ENCODE results near the gene DCAF17.

Gene DCAF17

DNA sequence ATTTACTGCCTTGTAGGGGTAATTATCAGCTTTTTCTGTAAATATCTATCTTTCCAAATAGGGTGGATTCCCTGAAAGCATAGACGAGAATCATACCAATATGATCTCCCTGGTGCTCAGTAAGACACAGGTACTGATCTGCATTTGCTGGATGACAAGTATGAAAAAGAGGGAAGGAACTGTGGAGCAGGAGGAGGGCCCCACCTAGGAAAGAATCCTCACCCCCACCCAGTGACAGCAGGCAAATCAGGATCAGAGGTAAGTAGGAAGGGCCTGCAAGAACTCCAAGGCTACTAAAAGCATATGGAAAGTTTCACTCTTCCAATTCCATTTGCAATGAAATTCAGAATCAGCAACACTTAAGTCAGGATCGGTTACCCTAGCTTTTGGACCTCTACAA is 42.5 kb upstream of the DCAF17 start:
- no peak overlapping the region for H3K4me3 ChIP-seq (ENCODE audit: low read depth, low read length)
- TF ChIP-seq, protein P1, sequence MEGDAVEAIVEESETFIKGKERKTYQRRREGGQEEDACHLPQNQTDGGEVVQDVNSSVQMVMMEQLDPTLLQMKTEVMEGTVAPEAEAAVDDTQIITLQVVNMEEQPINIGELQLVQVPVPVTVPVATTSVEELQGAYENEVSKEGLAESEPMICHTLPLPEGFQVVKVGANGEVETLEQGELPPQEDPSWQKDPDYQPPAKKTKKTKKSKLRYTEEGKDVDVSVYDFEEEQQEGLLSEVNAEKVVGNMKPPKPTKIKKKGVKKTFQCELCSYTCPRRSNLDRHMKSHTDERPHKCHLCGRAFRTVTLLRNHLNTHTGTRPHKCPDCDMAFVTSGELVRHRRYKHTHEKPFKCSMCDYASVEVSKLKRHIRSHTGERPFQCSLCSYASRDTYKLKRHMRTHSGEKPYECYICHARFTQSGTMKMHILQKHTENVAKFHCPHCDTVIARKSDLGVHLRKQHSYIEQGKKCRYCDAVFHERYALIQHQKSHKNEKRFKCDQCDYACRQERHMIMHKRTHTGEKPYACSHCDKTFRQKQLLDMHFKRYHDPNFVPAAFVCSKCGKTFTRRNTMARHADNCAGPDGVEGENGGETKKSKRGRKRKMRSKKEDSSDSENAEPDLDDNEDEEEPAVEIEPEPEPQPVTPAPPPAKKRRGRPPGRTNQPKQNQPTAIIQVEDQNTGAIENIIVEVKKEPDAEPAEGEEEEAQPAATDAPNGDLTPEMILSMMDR (IDR thresholded peaks at IDR 0.05; ENCODE audit: low read depth, low read length, missing control alignments): no peak
- no peak for DNase-seq (ENCODE audit: low read depth)

- TF ChIP-seq, protein P1 (IDR thresholded peaks at IDR 0.05; ENCODE audit: low read depth, low read length, missing control alignments): no peak
- no peak for DNase-seq (ENCODE audit: low read depth)
Measured at GRCh38 chr2:171393487-171393886, 40.5 kb upstream of the DCAF17 start.

GRCh38 chr2:171394164-171394740 is 39.8 kb upstream of the DCAF17 start:
- TF ChIP-seq, protein P1 (IDR thresholded peaks at IDR 0.05; ENCODE audit: low read depth, low read length, missing control alignments): no peak
- H3K4me3 ChIP-seq (ENCODE audit: low read depth, low read length): no peak overlapping the region
- no peak for DNase-seq (ENCODE audit: low read depth)

More at GRCh38 chr2:171393487-171393886, 40.5 kb upstream of the DCAF17 start:
- no peak overlapping the region for H3K4me3 ChIP-seq (ENCODE audit: low read depth, low read length)

GRCh38 chr2:171399292-171399691 is 34.7 kb upstream of the DCAF17 start:
- TF ChIP-seq, protein P1 (IDR thresholded peaks at IDR 0.05; ENCODE audit: low read depth, low read length, missing control alignments): no peak
- no peak overlapping the region for H3K4me3 ChIP-seq (ENCODE audit: low read depth, low read length)
- DNase-seq (ENCODE audit: low read depth): no peak

DNA sequence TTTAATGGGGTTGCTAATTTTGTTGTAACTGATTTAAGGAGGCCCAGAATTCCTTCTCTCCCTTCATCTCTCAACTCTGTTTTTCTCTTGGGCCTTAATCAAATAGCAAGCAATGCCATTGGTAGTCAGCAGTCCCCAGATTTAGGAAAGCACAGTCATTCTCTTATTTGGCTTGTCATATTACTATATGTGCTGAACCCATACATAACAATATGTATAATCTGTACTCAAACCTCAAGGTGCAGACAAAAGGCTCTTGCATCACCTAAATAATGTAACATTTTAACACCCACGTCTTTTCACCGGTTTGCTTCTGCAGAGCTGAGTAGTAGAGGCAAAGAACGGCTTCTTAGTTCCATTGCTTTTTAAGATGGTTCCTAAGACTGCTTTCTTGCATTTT is 33.6 kb upstream of the DCAF17 start:
- no peak for DNase-seq (ENCODE audit: low read depth)
- H3K4me3 ChIP-seq (ENCODE audit: low read depth, low read length): no peak overlapping the region
- TF ChIP-seq, protein P1 (IDR thresholded peaks at IDR 0.05; ENCODE audit: low read depth, low read length, missing control alignments): no peak

DNA sequence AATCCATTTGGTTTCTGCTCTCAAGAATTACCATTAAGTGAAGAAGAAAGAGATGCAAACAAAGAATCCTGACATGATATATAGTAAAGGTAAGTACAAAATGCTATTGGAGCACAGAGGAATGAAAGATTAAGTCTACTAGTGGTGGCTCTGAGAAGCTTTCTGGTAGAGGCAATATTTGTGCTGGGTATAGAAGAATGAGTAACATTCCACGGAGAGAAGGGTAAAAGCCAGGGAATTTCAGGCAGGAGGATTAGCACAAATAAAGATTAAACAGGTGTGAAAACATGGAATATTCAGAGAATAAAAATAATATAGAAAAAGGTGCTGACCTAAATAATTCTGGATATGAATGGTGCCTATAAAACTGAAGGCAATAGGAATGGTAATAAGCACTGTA is 32.1 kb upstream of the DCAF17 start:
- H3K4me3 ChIP-seq (ENCODE audit: low read depth, low read length): no peak overlapping the region
- TF ChIP-seq, protein P1 (IDR thresholded peaks at IDR 0.05; ENCODE audit: low read depth, low read length, missing control alignments): no peak
- no peak for DNase-seq (ENCODE audit: low read depth)

DNA sequence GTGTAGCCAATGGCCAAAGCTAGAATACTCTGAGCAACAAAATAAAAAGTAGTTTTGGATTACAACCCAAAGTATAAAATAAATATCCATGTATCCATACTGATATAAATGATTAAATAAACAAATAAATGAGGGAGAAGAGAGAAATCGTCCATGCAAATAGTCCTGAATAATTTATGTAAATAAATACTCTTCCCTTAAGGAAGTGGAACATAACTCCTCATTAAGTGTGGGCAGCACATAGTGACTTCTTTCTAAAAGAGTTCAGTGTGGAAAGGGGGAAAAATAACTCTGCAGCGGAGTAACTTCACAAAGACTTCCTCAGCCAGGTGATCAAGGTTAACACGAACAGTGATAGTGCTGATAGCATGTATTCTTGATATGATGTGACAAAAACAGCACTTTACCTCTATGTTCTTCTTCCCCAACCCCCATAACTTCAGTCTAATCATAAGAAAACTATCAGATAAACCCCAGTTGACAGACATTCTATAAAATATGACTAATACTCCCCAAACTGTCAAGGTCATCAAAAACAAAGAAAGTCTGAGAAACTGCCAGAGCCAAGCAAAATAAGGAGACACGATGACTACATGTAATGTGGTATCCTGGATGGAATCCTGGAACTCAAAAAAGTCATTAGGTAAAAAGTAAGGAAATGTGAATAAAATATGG is 31.0 kb upstream of the DCAF17 start:
- no peak for DNase-seq (ENCODE audit: low read depth)
- no peak overlapping the region for H3K4me3 ChIP-seq (ENCODE audit: low read depth, low read length)
- TF ChIP-seq, protein P1 (IDR thresholded peaks at IDR 0.05; ENCODE audit: low read depth, low read length, missing control alignments): no peak

Measured in GM12864 (cell line).